ENCODE data around the gene CFD. TPM values are rescaled to one million over a fixed set of nuclear protein-coding genes. Genes with fewer than 3 reads are reported as not detected.

Gene CFD
- total and polyA plus RNA-seq, 2 experiments from 2014 or later: 0.90 to 4.7 TPM

DNA sequence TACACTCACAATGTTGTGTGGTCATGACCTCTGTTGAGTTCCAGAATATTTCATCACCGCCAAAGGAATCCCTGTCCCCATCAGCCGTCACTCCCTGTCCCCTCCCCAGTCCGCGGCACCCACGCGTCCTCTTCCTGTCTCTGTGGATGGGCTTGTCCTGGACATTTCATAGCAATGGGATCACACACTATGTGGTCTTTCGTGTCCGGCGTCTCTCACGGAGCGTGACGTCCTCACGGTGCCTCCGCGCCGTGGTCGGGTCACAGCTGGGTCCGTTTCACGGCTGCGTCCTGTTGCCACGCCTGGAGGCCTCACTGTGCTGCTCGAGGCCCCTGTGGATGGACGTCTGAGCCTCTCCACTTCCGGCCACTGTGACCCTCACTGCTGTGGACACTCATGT lies 25.2 kb upstream of the CFD start:
- no peak overlapping the region for H3K27ac Mint-ChIP-seq
- DNase-seq (ENCODE audit: low spot score): no peak
- no peaks in the 10 kb centered on the region for H3K4me1 ChIP-seq (ENCODE audit: insufficient read depth)
- no peaks in the 10 kb centered on the region; the same call in 2 of the 3 replicates for H3K4me1 Mint-ChIP-seq
- H3K27me3 Mint-ChIP-seq (ENCODE audit: insufficient read depth, low read depth, poor library complexity): peaks cover 6% of the 10 kb centered on the region
- TF ChIP-seq NANOG (IDR thresholded peaks at IDR 0.05; ENCODE audit: borderline replicate concordance) (no peak), ZNF331 (CRISPR knock-in tag; IDR thresholded peaks at IDR 0.05; ENCODE audit: low read depth) (no peak), ZNF114 (CRISPR knock-in tag; IDR thresholded peaks at IDR 0.05) (no peak), STAT1 (IDR thresholded peaks at IDR 0.05; ENCODE audit: unreplicated experiment) (no peak), ZNF462 (CRISPR knock-in tag; IDR thresholded peaks at IDR 0.05) (no peak), CREB1 (CRISPR knock-in tag; IDR thresholded peaks at IDR 0.05; ENCODE audit: low read depth) (no peak)
- H3F3A ChIP-seq (replicated peaks; ENCODE audit: low read depth): 0 out of 2 replicates have a peak, but pooled peaks cover 2% of the 10 kb centered on the region
- H3K79me2 ChIP-seq (replicated peaks; ENCODE audit: insufficient read depth): no peaks in the 10 kb centered on the region
- H2AFZ ChIP-seq: no peak overlapping the region
- no peaks in the 10 kb centered on the region for H3K27me3 ChIP-seq (ENCODE audit: insufficient read depth)
- H3K36me3 ChIP-seq (ENCODE audit: insufficient read depth): no peaks in the 10 kb centered on the region
- no peak overlapping the region for H3K4me3 ChIP-seq
- no peak overlapping the region for H3K27ac ChIP-seq (ENCODE audit: low read depth)
- H3K9me2 ChIP-seq (ENCODE audit: insufficient read depth): no peaks in the 10 kb centered on the region
- H3K9me3 Mint-ChIP-seq: no peaks in the 10 kb centered on the region
- no peak overlapping the region for H3K4me3 Mint-ChIP-seq
- no peak for ATAC-seq
- no peaks in the 10 kb centered on the region for H3K36me3 Mint-ChIP-seq (ENCODE audit: low read depth)
- H4K20me1 ChIP-seq (replicated peaks; ENCODE audit: insufficient read depth): no peaks in the 10 kb centered on the region
- H3K4me2 ChIP-seq: no peak overlapping the region

DNA sequence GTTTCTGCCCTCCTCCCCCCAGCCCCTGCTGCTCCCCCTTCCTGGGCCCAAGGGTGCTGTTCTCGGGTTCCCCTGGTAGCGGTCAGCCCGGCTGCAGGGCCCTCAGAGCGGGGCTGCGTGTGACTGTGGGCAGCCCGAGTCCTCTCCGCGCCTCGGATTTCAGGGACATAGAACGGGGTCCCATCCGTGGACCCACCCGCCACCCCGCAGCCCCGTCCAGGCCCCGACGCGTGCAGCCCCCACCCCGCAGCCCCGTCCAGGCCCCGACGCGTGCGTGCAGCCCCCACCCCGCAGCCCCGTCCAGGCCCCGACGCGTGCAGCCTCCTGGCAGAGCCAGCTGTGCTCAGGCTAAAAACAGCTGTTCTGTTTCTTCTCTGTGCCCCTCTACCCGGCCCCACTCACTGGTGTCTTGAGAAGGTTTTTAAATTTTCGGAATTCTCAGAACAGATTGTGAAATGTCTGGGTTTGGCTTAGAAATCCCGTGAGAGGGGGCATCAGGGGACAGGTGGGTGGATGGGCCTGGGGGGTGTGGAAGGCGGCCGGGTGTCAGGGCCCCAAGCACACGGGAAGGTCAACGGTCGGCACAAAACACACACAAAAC lies 24.2 kb upstream of the CFD start:
- H3K27me3 Mint-ChIP-seq (ENCODE audit: insufficient read depth, low read depth, poor library complexity): peaks cover 6% of the 10 kb centered on the region
- H4K20me1 ChIP-seq (replicated peaks; ENCODE audit: insufficient read depth): no peaks in the 10 kb centered on the region
- ATAC-seq: no peak
- TF ChIP-seq NANOG (IDR thresholded peaks at IDR 0.05; ENCODE audit: borderline replicate concordance): no peak
- TF ChIP-seq REST (IDR thresholded peaks at IDR 0.05; ENCODE audit: unreplicated experiment): no peak
- TF ChIP-seq EZH2phosphoT487 (IDR thresholded peaks at IDR 0.05; ENCODE audit: unreplicated experiment): no peak
- TF ChIP-seq ETS1 (IDR thresholded peaks at IDR 0.05): no peak
- TF ChIP-seq POLR2AphosphoS5 (IDR thresholded peaks at IDR 0.05; ENCODE audit: low read depth): no peak
- TF ChIP-seq STAT1 (IDR thresholded peaks at IDR 0.05; ENCODE audit: unreplicated experiment): no peak
- TF ChIP-seq ZNF331 (CRISPR knock-in tag; IDR thresholded peaks at IDR 0.05; ENCODE audit: low read depth): no peak
- no peak for TF ChIP-seq ZNF114 (CRISPR knock-in tag; IDR thresholded peaks at IDR 0.05)
- no peaks in the 10 kb centered on the region for H3K9me3 Mint-ChIP-seq
- H3K9me2 ChIP-seq (ENCODE audit: insufficient read depth): no peaks in the 10 kb centered on the region
- no peak overlapping the region for H3K4me3 Mint-ChIP-seq
- H2AFZ ChIP-seq: no peak overlapping the region
- H3K79me2 ChIP-seq (replicated peaks; ENCODE audit: insufficient read depth): no peaks in the 10 kb centered on the region
- no peak for DNase-seq (ENCODE audit: low spot score)
- H3K4me1 ChIP-seq (ENCODE audit: insufficient read depth): no peaks in the 10 kb centered on the region
- H3K36me3 ChIP-seq (ENCODE audit: insufficient read depth): no peaks in the 10 kb centered on the region
- H3K36me3 Mint-ChIP-seq (ENCODE audit: low read depth): no peaks in the 10 kb centered on the region
- H3K27me3 ChIP-seq (ENCODE audit: insufficient read depth): no peaks in the 10 kb centered on the region
- H3K4me3 ChIP-seq: no peak overlapping the region
- no peak overlapping the region for H3K4me2 ChIP-seq
- H3K4me1 Mint-ChIP-seq: no peaks in the 10 kb centered on the region; the same call in 2 of the 3 replicates
- H3F3A ChIP-seq (replicated peaks; ENCODE audit: low read depth): 0 out of 2 replicates have a peak, but pooled peaks cover 2% of the 10 kb centered on the region
- H3K27ac Mint-ChIP-seq: no peak overlapping the region
- no peak overlapping the region for H3K27ac ChIP-seq (ENCODE audit: low read depth)

Data from GM23338 (cell line).